ENCODE measurements around the gene DYNC2I2. TPM values are rescaled to one million over a fixed set of nuclear protein-coding genes. Genes with fewer than 3 reads are reported as not detected.

The DYNC2I2 gene
- total and polyA plus RNA-seq, 2 experiments from 2014 or later: 48.7 to 78.3 TPM

DNA sequence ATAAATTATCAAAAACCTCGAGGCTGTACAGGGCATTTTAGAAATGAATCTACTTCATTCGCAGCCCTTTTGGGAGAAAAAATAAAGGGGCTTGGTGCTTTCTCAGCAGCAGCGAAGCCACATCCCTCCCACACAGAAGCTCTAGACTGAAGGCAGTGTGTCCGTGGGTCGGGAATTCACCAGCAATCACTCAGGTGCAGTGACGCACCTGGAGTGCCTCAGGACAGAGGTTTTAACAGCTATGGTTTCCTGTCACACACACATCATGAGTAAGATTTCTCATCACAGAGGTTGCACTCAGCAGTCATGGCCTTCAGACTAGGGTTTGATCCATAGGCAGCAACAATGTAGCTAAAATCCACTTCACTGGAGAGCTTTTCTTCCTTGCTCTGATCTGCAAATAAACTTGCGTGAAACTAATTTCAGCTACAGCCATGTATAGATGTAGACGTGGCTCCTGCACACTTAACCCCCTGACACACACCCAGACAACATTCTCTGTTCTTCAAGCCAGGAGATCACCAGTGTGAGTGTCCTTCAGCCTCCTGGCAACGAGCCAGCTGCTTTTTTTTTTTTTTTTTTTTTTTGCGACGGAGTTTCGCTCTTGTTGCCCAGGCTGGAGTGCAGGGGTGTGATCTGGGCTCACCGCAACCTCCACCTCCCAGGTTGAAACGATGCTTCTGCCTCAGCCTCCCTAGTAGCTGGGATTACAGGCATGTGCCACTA, 34.8 kb downstream of the DYNC2I2 start:
- H3K4me3 Mint-ChIP-seq: no peak overlapping the region
- no peak overlapping the region for H3K4me3 ChIP-seq
- H3K4me1 ChIP-seq (ENCODE audit: insufficient read depth): no peaks in the 10 kb centered on the region
- no peaks in the 10 kb centered on the region for H3K9me2 ChIP-seq (ENCODE audit: insufficient read depth)
- H3K36me3 ChIP-seq (ENCODE audit: insufficient read depth): peaks cover 44% of the 10 kb centered on the region
- peaks cover 8% of the 10 kb centered on the region for H3K27me3 Mint-ChIP-seq (ENCODE audit: insufficient read depth, low read depth, poor library complexity)
- no peaks in the 10 kb centered on the region for H3K4me1 Mint-ChIP-seq
- no peaks in the 10 kb centered on the region for H3F3A ChIP-seq (replicated peaks; ENCODE audit: low read depth)
- DNase-seq (ENCODE audit: low spot score) (no peak), ATAC-seq (no peak)
- TF ChIP-seq REST (IDR thresholded peaks at IDR 0.05; ENCODE audit: unreplicated experiment): no peak
- TF ChIP-seq STAT1 (IDR thresholded peaks at IDR 0.05; ENCODE audit: unreplicated experiment): no peak
- TF ChIP-seq JUNB (IDR thresholded peaks at IDR 0.05; ENCODE audit: unreplicated experiment): no peak
- TF ChIP-seq ZNF331 (CRISPR knock-in tag; IDR thresholded peaks at IDR 0.05; ENCODE audit: low read depth): no peak
- TF ChIP-seq CREB1 (CRISPR knock-in tag; IDR thresholded peaks at IDR 0.05; ENCODE audit: low read depth): no peak
- TF ChIP-seq NANOG (IDR thresholded peaks at IDR 0.05; ENCODE audit: borderline replicate concordance): no peak
- TF ChIP-seq ZNF114 (CRISPR knock-in tag; IDR thresholded peaks at IDR 0.05): no peak
- TF ChIP-seq EZH2phosphoT487 (IDR thresholded peaks at IDR 0.05; ENCODE audit: unreplicated experiment): no peak
- no peak for TF ChIP-seq ZNF462 (CRISPR knock-in tag; IDR thresholded peaks at IDR 0.05)
- TF ChIP-seq, protein P1, sequence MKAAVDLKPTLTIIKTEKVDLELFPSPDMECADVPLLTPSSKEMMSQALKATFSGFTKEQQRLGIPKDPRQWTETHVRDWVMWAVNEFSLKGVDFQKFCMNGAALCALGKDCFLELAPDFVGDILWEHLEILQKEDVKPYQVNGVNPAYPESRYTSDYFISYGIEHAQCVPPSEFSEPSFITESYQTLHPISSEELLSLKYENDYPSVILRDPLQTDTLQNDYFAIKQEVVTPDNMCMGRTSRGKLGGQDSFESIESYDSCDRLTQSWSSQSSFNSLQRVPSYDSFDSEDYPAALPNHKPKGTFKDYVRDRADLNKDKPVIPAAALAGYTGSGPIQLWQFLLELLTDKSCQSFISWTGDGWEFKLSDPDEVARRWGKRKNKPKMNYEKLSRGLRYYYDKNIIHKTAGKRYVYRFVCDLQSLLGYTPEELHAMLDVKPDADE (IDR thresholded peaks at IDR 0.05): no peak
- no peak for TF ChIP-seq EZH2 (IDR thresholded peaks at IDR 0.05; ENCODE audit: low read depth, unreplicated experiment)
- TF ChIP-seq, protein P2, sequence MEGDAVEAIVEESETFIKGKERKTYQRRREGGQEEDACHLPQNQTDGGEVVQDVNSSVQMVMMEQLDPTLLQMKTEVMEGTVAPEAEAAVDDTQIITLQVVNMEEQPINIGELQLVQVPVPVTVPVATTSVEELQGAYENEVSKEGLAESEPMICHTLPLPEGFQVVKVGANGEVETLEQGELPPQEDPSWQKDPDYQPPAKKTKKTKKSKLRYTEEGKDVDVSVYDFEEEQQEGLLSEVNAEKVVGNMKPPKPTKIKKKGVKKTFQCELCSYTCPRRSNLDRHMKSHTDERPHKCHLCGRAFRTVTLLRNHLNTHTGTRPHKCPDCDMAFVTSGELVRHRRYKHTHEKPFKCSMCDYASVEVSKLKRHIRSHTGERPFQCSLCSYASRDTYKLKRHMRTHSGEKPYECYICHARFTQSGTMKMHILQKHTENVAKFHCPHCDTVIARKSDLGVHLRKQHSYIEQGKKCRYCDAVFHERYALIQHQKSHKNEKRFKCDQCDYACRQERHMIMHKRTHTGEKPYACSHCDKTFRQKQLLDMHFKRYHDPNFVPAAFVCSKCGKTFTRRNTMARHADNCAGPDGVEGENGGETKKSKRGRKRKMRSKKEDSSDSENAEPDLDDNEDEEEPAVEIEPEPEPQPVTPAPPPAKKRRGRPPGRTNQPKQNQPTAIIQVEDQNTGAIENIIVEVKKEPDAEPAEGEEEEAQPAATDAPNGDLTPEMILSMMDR (conservative IDR thresholded peaks at IDR 0.05; ENCODE audit: low read depth in 2 of 2): no peak
- TF ChIP-seq POLR2AphosphoS5 (IDR thresholded peaks at IDR 0.05; ENCODE audit: low read depth): no peak
- H2AFZ ChIP-seq: no peak overlapping the region
- no peak overlapping the region for H3K27ac Mint-ChIP-seq
- H3K36me3 Mint-ChIP-seq (ENCODE audit: low read depth): peaks cover 81% of the 10 kb centered on the region
- no peaks in the 10 kb centered on the region for H3K9me3 Mint-ChIP-seq
- no peak overlapping the region for H3K4me2 ChIP-seq
- H3K27ac ChIP-seq (ENCODE audit: low read depth): no peak overlapping the region
- H4K20me1 ChIP-seq (replicated peaks; ENCODE audit: insufficient read depth): 0 out of 2 replicates have a peak, but pooled peaks cover 2% of the 10 kb centered on the region
- H3K27me3 ChIP-seq (ENCODE audit: insufficient read depth): no peaks in the 10 kb centered on the region
- H3K79me2 ChIP-seq (replicated peaks; ENCODE audit: insufficient read depth): no peaks in the 10 kb centered on the region
